GM21390 (cell line): ENCODE measurements around the gene ARID1B.

Experiments used
- ATAC-seq: cut with Tn5 transposase; IDR thresholded peaks from one replicate; pipeline ENCODE4 v1.9.1; 2021; ENCODE audit not compliant: unreplicated experiment

Gene ARID1B

GRCh38 chr6:157013649-157014304 lies 236.6 kb downstream of the ARID1B start:
- no peak for ATAC-seq

- no peak for ATAC-seq
These were observed 237.7 kb downstream of the ARID1B start for GRCh38 chr6:157014871-157015270.

GRCh38 chr6:157017022-157017421 lies 239.8 kb downstream of the ARID1B start:
- ATAC-seq: no peak

- no peak for ATAC-seq
These were observed 240.7 kb downstream of the ARID1B start for GRCh38 chr6:157017861-157018260.

GRCh38 chr6:157019115-157019641 lies 242.0 kb downstream of the ARID1B start:
- no peak for ATAC-seq

GRCh38 chr6:157019733-157020132 lies 242.6 kb downstream of the ARID1B start:
- no peak for ATAC-seq

- ATAC-seq: no peak
These were observed 243.2 kb downstream of the ARID1B start for GRCh38 chr6:157020398-157020797.

- ATAC-seq: peak; percentile 35
These were observed 243.7 kb downstream of the ARID1B start for GRCh38 chr6:157020881-157021343.

- ATAC-seq: peak; percentile 74
These were observed 244.3 kb downstream of the ARID1B start for GRCh38 chr6:157021344-157021992.

- ATAC-seq: peak; percentile 50
These were observed 245.0 kb downstream of the ARID1B start for GRCh38 chr6:157021993-157022740.

GRCh38 chr6:157023958-157024357 lies 246.8 kb downstream of the ARID1B start:
- no peak for ATAC-seq

GRCh38 chr6:157024745-157025144 lies 247.6 kb downstream of the ARID1B start:
- ATAC-seq: no peak

- ATAC-seq: no peak
These were observed 248.3 kb downstream of the ARID1B start for GRCh38 chr6:157025437-157025836.

- peak; percentile 43 for ATAC-seq
These were observed 253.0 kb downstream of the ARID1B start for GRCh38 chr6:157029980-157030690.

- no peak for ATAC-seq
These were observed 253.6 kb downstream of the ARID1B start for GRCh38 chr6:157030755-157031154.

- no peak for ATAC-seq
These were observed 255.7 kb downstream of the ARID1B start for GRCh38 chr6:157032923-157033322.

- ATAC-seq: peak; percentile 41
These were observed 256.4 kb downstream of the ARID1B start for GRCh38 chr6:157033428-157034140.

- ATAC-seq: no peak
These were observed 257.5 kb downstream of the ARID1B start for GRCh38 chr6:157034436-157035230.

- no peak for ATAC-seq
These were observed 258.4 kb downstream of the ARID1B start for GRCh38 chr6:157035546-157035945.
